ENCODE measurements around the gene SLCO1B3.

SLCO1B3 gene

DNA sequence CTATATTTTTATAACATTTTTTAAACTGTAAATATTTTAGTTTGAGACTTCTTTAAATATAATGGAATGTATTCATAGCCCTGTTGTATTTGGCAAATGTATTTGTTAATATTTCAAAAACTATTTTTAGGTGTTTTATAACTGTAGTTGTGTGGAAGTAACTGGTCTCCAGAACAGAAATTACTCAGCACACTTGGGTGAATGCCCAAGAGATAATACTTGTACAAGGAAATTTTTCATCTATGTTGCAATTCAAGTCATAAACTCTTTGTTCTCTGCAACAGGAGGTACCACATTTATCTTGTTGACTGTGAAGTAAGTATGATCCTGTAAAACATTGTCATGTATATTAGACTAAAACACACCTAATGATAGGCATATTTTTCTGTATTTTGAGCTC is 72.8 kb downstream of the SLCO1B3 start:
- H3K27me3 ChIP-seq (ENCODE audit: insufficient read depth, low read depth), result no peaks in the 10 kb centered on the region
- no peaks in the 10 kb centered on the region for H3K4me1 ChIP-seq (ENCODE audit: low read depth, poor library complexity, severe bottlenecking)
- H3K36me3 ChIP-seq (ENCODE audit: insufficient read depth), result no peaks in the 10 kb centered on the region
- TF ChIP-seq CTCF (conservative IDR thresholded peaks at IDR 0.05; ENCODE audit: low read depth, low read length), result no peak
- no peaks in the 10 kb centered on the region for H3K79me2 ChIP-seq (ENCODE audit: insufficient read depth, low read depth)
- no peak overlapping the region for H3K9ac ChIP-seq
- no peaks in the 10 kb centered on the region for H4K20me1 ChIP-seq (ENCODE audit: insufficient read depth)
- no peak overlapping the region for H2AFZ ChIP-seq (ENCODE audit: low read depth)
- H3K4me3 ChIP-seq (IDR thresholded peaks at IDR 0.05; ENCODE audit: insufficient read depth, low read depth, low read length), result no peak overlapping the region
- H3K27ac ChIP-seq, result no peak overlapping the region
- H3K4me2 ChIP-seq, result no peak overlapping the region

GRCh38 chr12:20885116-20885515 is 74.6 kb downstream of the SLCO1B3 start:
- Histone ChIP-seq H3K4me2 (no peak overlapping the region), H3K4me3 (IDR thresholded peaks at IDR 0.05; ENCODE audit: insufficient read depth, low read depth, low read length) (no peak overlapping the region), H3K36me3 (ENCODE audit: insufficient read depth) (no peaks in the 10 kb centered on the region), H3K4me1 (ENCODE audit: low read depth, poor library complexity, severe bottlenecking) (no peaks in the 10 kb centered on the region), H4K20me1 (ENCODE audit: insufficient read depth) (no peaks in the 10 kb centered on the region), H3K27ac (no peak overlapping the region), H3K9ac (no peak overlapping the region), H3K79me2 (ENCODE audit: insufficient read depth, low read depth) (no peaks in the 10 kb centered on the region), H3K27me3 (ENCODE audit: insufficient read depth, low read depth) (no peaks in the 10 kb centered on the region), H2AFZ (ENCODE audit: low read depth) (no peak overlapping the region)
- TF ChIP-seq CTCF (conservative IDR thresholded peaks at IDR 0.05; ENCODE audit: low read depth, low read length), result no peak

- no peak overlapping the region for H3K4me3 ChIP-seq (IDR thresholded peaks at IDR 0.05; ENCODE audit: insufficient read depth, low read depth, low read length)
- no peak overlapping the region for H3K9ac ChIP-seq
- TF ChIP-seq CTCF (conservative IDR thresholded peaks at IDR 0.05; ENCODE audit: low read depth, low read length), result no peak
- H3K27ac ChIP-seq, result no peak overlapping the region
- H3K36me3 ChIP-seq (ENCODE audit: insufficient read depth), result no peaks in the 10 kb centered on the region
- no peaks in the 10 kb centered on the region for H3K27me3 ChIP-seq (ENCODE audit: insufficient read depth, low read depth)
- no peaks in the 10 kb centered on the region for H3K4me1 ChIP-seq (ENCODE audit: low read depth, poor library complexity, severe bottlenecking)
- no peaks in the 10 kb centered on the region for H4K20me1 ChIP-seq (ENCODE audit: insufficient read depth)
- no peak overlapping the region for H3K4me2 ChIP-seq
- H2AFZ ChIP-seq (ENCODE audit: low read depth), result no peak overlapping the region
- H3K79me2 ChIP-seq (ENCODE audit: insufficient read depth, low read depth), result no peaks in the 10 kb centered on the region
Observed at GRCh38 chr12:20885552-20885951, 75.0 kb downstream of the SLCO1B3 start.

GRCh38 chr12:20917269-20917668 is 106.8 kb downstream of the SLCO1B3 start:
- H3K79me2 ChIP-seq (ENCODE audit: insufficient read depth, low read depth), result no peaks in the 10 kb centered on the region
- H3K36me3 ChIP-seq (ENCODE audit: insufficient read depth), result no peaks in the 10 kb centered on the region
- H3K4me2 ChIP-seq, result no peak overlapping the region
- H3K9ac ChIP-seq, result no peak overlapping the region
- TF ChIP-seq CTCF (conservative IDR thresholded peaks at IDR 0.05; ENCODE audit: low read depth, low read length), result no peak
- H3K27me3 ChIP-seq (ENCODE audit: insufficient read depth, low read depth), result no peaks in the 10 kb centered on the region
- no peak overlapping the region for H3K27ac ChIP-seq
- no peak overlapping the region for H2AFZ ChIP-seq (ENCODE audit: low read depth)
- H3K4me1 ChIP-seq (ENCODE audit: low read depth, poor library complexity, severe bottlenecking), result no peaks in the 10 kb centered on the region
- H4K20me1 ChIP-seq (ENCODE audit: insufficient read depth), result no peaks in the 10 kb centered on the region
- no peak overlapping the region for H3K4me3 ChIP-seq (IDR thresholded peaks at IDR 0.05; ENCODE audit: insufficient read depth, low read depth, low read length)

- no peaks in the 10 kb centered on the region for H4K20me1 ChIP-seq (ENCODE audit: insufficient read depth)
- H3K4me2 ChIP-seq, result no peak overlapping the region
- H3K9ac ChIP-seq, result no peak overlapping the region
- H3K79me2 ChIP-seq (ENCODE audit: insufficient read depth, low read depth), result no peaks in the 10 kb centered on the region
- no peaks in the 10 kb centered on the region for H3K36me3 ChIP-seq (ENCODE audit: insufficient read depth)
- H3K27ac ChIP-seq, result no peak overlapping the region
- H3K4me1 ChIP-seq (ENCODE audit: low read depth, poor library complexity, severe bottlenecking), result no peaks in the 10 kb centered on the region
- no peaks in the 10 kb centered on the region for H3K27me3 ChIP-seq (ENCODE audit: insufficient read depth, low read depth)
- no peak overlapping the region for H3K4me3 ChIP-seq (IDR thresholded peaks at IDR 0.05; ENCODE audit: insufficient read depth, low read depth, low read length)
- H2AFZ ChIP-seq (ENCODE audit: low read depth), result no peak overlapping the region
- TF ChIP-seq CTCF (conservative IDR thresholded peaks at IDR 0.05; ENCODE audit: low read depth, low read length), result no peak
Observed at GRCh38 chr12:20917819-20918218, 107.3 kb downstream of the SLCO1B3 start.

Measured in KMS-11 (cell line).